Immature natural killer cell (primary cell): ENCODE data around the gene KCNS1. TPM values are rescaled to one million over a fixed set of nuclear protein-coding genes. Genes with fewer than 3 reads are reported as not detected.

Experiments used
- DNase-seq, 3 donors: peaks; one replicate each; pipeline ENCODE4 v3.0.0; 2022; ENCODE audit warnings: mixed read lengths in 1 of 3
- H3K27ac Mint-ChIP-seq, 6 donors: one replicate each; pipeline ENCODE4 v1.8.0; 2020; ENCODE audit warnings: mixed read lengths in 6 of 6, mild to moderate bottlenecking in 5 of 6, inconsistent platforms in 4 of 6, moderate library complexity in 3 of 6
- H3K27me3 Mint-ChIP-seq, 3 donors: one replicate each; pipeline ENCODE4 v1.8.0; 2020 to 2021; ENCODE audit warnings: low read depth in 3 of 3, mild to moderate bottlenecking in 3 of 3, mixed read lengths in 3 of 3, moderate library complexity in 3 of 3, inconsistent platforms in 1 of 3
- H3K36me3 Mint-ChIP-seq, 3 donors: one replicate each; pipeline ENCODE4 v1.8.0; 2020; ENCODE audit warnings: mixed read lengths in 3 of 3, inconsistent platforms in 2 of 3, mild to moderate bottlenecking in 2 of 3
- H3K4me1 Mint-ChIP-seq, 2 donors: one replicate each; pipeline ENCODE4 v1.8.0; 2020; ENCODE audit warnings: inconsistent platforms in 2 of 2, mild to moderate bottlenecking in 2 of 2, mixed read lengths in 2 of 2, moderate library complexity in 1 of 2
- H3K4me3 Mint-ChIP-seq, 5 donors: one replicate each; pipeline ENCODE4 v1.8.0; 2020; ENCODE audit warnings: mild to moderate bottlenecking in 5 of 5, mixed read lengths in 5 of 5, inconsistent platforms in 3 of 5, moderate library complexity in 3 of 5
- H3K9me3 Mint-ChIP-seq, 6 donors: one replicate each; pipeline ENCODE4 v1.8.0; 2020; ENCODE audit warnings: mild to moderate bottlenecking in 6 of 6, mixed read lengths in 6 of 6, inconsistent platforms in 4 of 6, moderate library complexity in 3 of 6
- polyA plus RNA-seq, 3 donors: library from polyadenylated mRNA; unstranded; fragments of 300-500 nt; fragmentation: Illumina TruSeq; gene quantifications; one replicate each; pipeline ENCODE4 v1.2.3, GENCODE V29; 2021

KCNS1 gene
- polyA plus RNA-seq, 3 donors from 2014 or later, result 0.04 TPM; not detected in 2

DNA sequence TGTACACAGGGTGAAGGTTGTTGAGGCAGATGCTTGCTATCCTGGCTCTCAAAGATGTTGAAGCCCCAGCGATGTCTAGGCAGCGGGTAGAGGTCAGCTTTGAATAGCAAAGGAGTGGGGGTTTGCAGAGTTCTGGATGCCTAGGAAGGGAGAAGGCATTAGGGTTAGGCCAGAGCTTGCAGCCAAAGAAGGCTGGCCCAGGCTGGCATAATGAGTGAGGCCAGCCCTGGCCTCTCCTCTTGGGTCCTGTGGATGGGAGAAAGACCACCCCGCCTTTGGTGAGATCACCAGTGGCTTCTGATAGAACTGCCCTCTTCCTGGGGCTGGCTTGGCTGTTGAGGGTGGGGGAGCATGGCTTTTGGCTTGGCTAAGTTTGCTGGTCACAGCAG lies 14.5 kb upstream of the KCNS1 start:
- H3K4me3 Mint-ChIP-seq, result no peak overlapping the region

DNA sequence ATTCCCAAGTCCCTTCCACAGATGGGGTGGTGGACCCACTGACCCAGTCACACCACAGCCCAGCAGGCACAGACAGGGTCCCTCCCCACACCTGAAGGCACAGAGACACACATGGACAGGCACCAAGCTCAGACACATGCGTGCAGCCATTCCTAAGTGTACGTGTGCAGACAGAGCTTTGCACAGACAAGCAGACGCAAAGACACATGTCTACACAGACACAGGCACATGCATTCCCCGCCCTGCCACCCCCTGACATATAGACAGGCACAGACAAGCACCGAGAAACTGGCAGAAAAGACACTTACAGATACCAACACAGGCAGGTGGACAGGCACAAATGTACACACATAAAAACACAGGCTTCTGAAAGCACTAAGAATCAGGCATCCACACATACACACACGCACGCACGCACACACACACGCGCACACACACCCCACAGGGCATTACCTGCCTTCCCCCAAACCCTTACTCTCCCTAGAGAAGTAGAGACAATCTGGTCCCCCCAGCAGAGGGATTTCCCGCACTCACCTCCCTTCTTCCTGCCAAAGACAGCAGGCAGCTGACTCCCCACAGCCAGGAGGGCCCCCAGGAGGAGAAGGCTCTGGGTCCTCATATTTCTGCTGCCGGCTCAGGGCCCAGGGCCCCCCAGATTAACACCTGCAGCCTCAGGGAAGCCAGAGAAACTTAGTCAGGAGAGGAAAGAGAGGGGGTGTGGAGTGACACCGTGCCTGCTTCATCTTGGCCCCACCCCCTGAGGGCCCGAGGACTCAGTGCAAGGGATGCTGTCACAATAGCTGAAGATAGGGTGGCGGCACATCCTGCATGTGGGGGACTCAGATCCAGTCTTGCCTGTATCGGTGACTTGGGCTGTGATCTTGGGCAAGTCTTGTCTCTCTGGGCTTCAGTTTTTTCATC lies 13.8 kb upstream of the KCNS1 start, which contains the start of gene WFDC5:
WFDC5 (minus strand) TSS at position 710 of the 921 bp plus-strand sequence; CDS start at position 619, 91 bp downstream.
- peaks cover 3 to 13% (median 5%) of the 10 kb centered on the region in 3 donors for H3K27me3 Mint-ChIP-seq
- no peaks in the 10 kb centered on the region for H3K36me3 Mint-ChIP-seq
- no peak within 1 kb of the TSS for H3K4me3 Mint-ChIP-seq
- H3K27ac Mint-ChIP-seq, result no peak within 1 kb of the TSS
- H3K9me3 Mint-ChIP-seq, result peaks cover 0 to 1% (median 0%) of the 10 kb centered on the region in 6 donors
- no peak for DNase-seq
- no peaks in the 10 kb centered on the region for H3K4me1 Mint-ChIP-seq

More for the DNA sequence above, 14.5 kb upstream of the KCNS1 start:
- peaks cover 0 to 1% (median 0%) of the 10 kb centered on the region in 6 donors for H3K9me3 Mint-ChIP-seq
- no peak for DNase-seq
- no peak overlapping the region for H3K27ac Mint-ChIP-seq
- H3K27me3 Mint-ChIP-seq, result peaks cover 3 to 13% (median 7%) of the 10 kb centered on the region in 3 donors
- H3K4me1 Mint-ChIP-seq, result no peaks in the 10 kb centered on the region
- no peaks in the 10 kb centered on the region for H3K36me3 Mint-ChIP-seq

DNA sequence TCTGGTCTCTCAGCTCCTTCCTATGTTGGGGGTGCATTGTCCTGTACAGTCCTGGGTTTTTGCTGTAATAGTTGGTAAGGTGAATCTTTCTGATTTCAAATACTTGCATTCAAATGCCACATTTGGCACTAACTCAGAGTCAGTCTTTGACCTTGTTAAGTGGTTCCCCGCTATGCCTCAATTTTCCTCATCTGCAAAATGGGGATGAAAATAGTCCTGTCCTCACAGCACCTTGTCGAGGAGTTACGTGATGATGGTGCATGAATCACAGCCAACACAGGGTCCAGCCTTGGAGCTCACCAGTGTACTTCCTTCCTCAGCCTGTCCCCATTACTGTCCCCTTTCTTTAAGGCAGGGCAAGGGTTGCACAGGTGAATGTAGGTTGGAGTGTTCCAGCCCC lies 12.9 kb upstream of the KCNS1 start:
- no peaks in the 10 kb centered on the region for H3K4me1 Mint-ChIP-seq
- no peaks in the 10 kb centered on the region for H3K36me3 Mint-ChIP-seq
- H3K27ac Mint-ChIP-seq, result no peak overlapping the region
- no peak overlapping the region for H3K4me3 Mint-ChIP-seq
- no peak for DNase-seq
- peaks cover 0 to 1% (median 0%) of the 10 kb centered on the region in 6 donors for H3K9me3 Mint-ChIP-seq
- H3K27me3 Mint-ChIP-seq, result peaks cover 2 to 10% (median 5%) of the 10 kb centered on the region in 3 donors

DNA sequence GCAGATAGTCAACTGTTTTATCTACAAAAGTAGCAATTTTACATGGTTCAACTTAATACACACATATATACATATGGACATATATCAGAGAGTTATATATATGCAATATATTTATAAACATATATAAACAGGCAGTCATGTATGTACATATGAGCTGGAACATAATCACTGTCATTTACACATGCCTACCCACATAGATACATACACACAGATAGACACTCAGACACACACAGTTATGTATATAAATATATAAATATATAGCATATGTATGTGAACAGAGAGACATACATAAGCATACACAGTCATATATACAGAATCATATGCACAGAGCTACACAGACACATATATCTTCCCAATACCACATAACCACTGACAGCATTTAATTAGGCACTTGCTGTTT lies 11.8 kb upstream of the KCNS1 start:
- H3K9me3 Mint-ChIP-seq, result peaks cover 0 to 1% (median 0%) of the 10 kb centered on the region in 6 donors
- H3K27ac Mint-ChIP-seq, result no peak overlapping the region
- peaks cover 2 to 7% (median 4%) of the 10 kb centered on the region in 3 donors for H3K27me3 Mint-ChIP-seq
- DNase-seq, result no peak
- H3K36me3 Mint-ChIP-seq, result no peaks in the 10 kb centered on the region
- no peak overlapping the region for H3K4me3 Mint-ChIP-seq
- no peaks in the 10 kb centered on the region for H3K4me1 Mint-ChIP-seq

- DNase-seq, result no peak
- no peak overlapping the region for H3K27ac Mint-ChIP-seq
- no peaks in the 10 kb centered on the region for H3K4me1 Mint-ChIP-seq
- peaks cover 0 to 1% (median 0%) of the 10 kb centered on the region in 6 donors for H3K9me3 Mint-ChIP-seq
- H3K4me3 Mint-ChIP-seq, result no peak overlapping the region
- no peaks in the 10 kb centered on the region for H3K36me3 Mint-ChIP-seq
- H3K27me3 Mint-ChIP-seq, result peaks cover 2 to 7% (median 6%) of the 10 kb centered on the region in 3 donors
Observed at GRCh38 chr20:45111799-45112471, 11.0 kb upstream of the KCNS1 start.

DNA sequence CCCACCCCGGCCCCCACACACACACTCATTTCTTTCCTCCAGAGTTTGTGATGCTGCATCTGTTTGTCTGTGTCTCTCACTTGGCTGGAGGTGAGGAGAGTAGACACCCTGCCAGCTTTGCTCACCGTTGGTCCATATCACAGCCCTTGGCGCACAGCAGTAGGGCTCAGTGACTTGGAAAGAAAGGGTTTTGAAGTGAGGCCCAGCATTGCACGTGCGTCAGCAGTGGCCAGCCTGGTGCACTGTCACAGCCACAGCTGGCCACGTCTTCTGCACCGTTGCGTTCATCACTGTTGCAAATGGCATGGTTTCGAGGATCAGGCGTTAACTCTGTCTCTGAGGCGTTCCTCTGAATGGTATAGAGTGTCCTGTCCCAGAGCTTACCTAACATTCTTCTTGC lies 10.4 kb upstream of the KCNS1 start:
- Mint-ChIP-seq H3K36me3 (no peaks in the 10 kb centered on the region), H3K9me3 (no peaks in the 10 kb centered on the region), H3K27me3 (peaks cover 2 to 7% (median 4%) of the 10 kb centered on the region in 3 donors), H3K4me3 (no peak overlapping the region), H3K27ac (no peak overlapping the region), H3K4me1 (no peaks in the 10 kb centered on the region)
- DNase-seq, result no peak

DNA sequence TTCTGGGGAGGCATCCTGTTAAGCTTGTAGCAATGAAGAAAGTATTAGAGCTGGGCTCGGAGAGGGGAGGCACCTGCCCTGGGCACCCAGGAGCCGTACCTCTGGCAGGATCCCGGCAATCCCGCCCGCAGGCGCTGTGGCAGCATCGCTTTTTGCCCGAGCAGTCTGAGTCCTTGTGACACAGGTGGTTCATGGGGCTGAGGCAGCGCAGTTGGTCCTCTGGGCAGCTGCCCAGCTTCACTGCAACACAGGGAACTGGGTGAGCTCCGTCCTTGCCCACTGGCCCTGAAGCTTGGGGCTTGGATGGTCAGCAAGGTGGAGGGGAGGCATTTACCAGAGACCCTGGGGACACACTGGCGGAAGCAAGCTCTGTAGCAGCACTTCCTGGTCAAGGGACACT lies 9.4 kb upstream of the KCNS1 start:
- Mint-ChIP-seq H3K4me3 (no peak overlapping the region), H3K27ac (no peak overlapping the region)

GRCh38 chr20:45109634-45110033 lies 8.7 kb upstream of the KCNS1 start:
- Mint-ChIP-seq H3K36me3 (peaks cover 0 to 3% (median 0%) of the 10 kb centered on the region in 3 donors), H3K27ac (no peak overlapping the region), H3K27me3 (peaks cover 4 to 12% (median 4%) of the 10 kb centered on the region in 3 donors)

More for the DNA sequence above, 9.4 kb upstream of the KCNS1 start:
- Mint-ChIP-seq H3K36me3 (no peaks in the 10 kb centered on the region), H3K4me1 (no peaks in the 10 kb centered on the region), H3K27me3 (peaks cover 2 to 9% (median 4%) of the 10 kb centered on the region in 3 donors), H3K9me3 (no peaks in the 10 kb centered on the region)
- DNase-seq, result no peak

DNA sequence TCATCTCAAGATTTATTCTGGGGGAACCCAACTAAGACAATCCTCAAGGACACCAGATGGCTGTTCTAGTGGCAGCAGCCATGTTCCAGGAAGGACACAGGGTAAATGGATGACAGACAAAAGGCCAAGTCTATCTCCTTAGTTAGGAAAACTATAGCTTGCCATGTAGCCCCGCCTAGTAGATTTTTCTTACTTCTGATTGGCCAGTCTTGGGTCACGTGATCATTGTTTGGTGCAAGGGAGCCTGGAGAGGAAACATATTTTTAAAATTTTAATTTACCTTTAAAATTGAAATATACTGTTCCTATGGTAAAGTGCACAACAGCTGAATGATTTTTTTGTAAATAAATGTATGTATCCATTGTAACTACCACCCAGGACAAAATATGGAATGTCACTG lies 4.4 kb upstream of the KCNS1 start:
- Mint-ChIP-seq H3K36me3 (peaks cover 0 to 7% (median 0%) of the 10 kb centered on the region in 3 donors), H3K27ac (no peak overlapping the region), H3K9me3 (no peaks in the 10 kb centered on the region), H3K27me3 (peaks cover 5 to 14% (median 13%) of the 10 kb centered on the region in 3 donors), H3K4me1 (peaks cover 0 to 2% of the 10 kb centered on the region in 2 donors), H3K4me3 (no peak overlapping the region)
- no peak for DNase-seq

More at GRCh38 chr20:45109634-45110033, 8.7 kb upstream of the KCNS1 start:
- Mint-ChIP-seq H3K4me1 (no peaks in the 10 kb centered on the region), H3K4me3 (no peak overlapping the region), H3K9me3 (no peaks in the 10 kb centered on the region)
- no peak for DNase-seq

GRCh38 chr20:45104786-45105185 lies 3.9 kb upstream of the KCNS1 start:
- Mint-ChIP-seq H3K36me3 (peaks cover 0 to 7% (median 0%) of the 10 kb centered on the region in 3 donors), H3K4me1 (peaks cover 0 to 2% of the 10 kb centered on the region in 2 donors), H3K4me3 (no peak overlapping the region), H3K9me3 (no peaks in the 10 kb centered on the region), H3K27ac (no peak overlapping the region), H3K27me3 (peaks cover 5 to 19% (median 17%) of the 10 kb centered on the region in 3 donors)
- no peak for DNase-seq

DNA sequence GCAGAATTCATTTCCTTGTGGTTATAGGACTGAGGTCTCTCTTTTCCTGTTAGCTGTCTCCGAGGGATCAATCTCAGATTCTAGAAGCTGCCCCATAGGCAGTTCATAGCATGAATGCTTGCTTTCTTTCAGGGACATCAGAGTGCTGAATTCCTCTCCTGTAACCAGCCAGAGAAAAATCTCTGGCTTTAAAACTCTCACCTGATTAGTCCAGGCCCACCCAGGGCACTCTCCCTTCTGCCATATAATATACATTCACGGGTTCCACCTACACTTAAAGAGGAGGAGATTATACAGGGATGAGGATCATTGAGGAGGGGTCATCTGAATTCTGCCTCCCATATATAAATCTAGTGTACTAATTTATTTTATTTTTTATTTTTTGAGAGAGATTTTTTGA lies 2.1 kb upstream of the KCNS1 start:
- H3K27ac Mint-ChIP-seq, result no peak overlapping the region
- H3K36me3 Mint-ChIP-seq, result peaks cover 0 to 7% (median 0%) of the 10 kb centered on the region in 3 donors
- H3K4me1 Mint-ChIP-seq, result peaks cover 7 to 8% of the 10 kb centered on the region in 2 donors
- H3K9me3 Mint-ChIP-seq, result no peaks in the 10 kb centered on the region
- no peak overlapping the region for H3K4me3 Mint-ChIP-seq
- DNase-seq, result no peak
- peaks cover 11 to 26% (median 17%) of the 10 kb centered on the region in 3 donors for H3K27me3 Mint-ChIP-seq

DNA sequence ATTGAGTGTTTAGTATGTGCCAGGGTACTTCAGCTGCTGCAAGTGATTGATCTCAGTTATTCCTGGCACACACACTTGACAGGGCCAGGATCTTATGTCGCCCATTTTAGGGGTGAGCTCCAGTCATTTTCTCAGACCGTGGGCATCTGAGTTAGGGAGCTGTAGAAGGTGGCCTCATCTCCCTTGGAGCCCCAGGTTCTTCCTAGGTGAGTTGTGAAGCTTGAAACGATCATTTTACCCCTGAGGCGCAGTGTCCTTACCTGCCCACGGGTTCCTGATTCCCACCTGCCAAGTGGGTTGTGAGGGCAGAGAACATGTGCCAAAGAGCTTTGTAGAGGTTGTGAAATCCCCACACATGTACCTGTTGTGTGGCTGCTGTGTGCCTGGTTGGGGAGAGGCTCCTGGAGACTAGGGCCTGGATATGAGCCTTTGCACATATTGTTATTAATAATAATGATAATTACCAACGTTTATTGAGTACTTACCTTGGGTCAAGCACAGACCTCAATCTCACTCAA lies 465 bp upstream of the KCNS1 start:
- Mint-ChIP-seq H3K4me1 (peaks cover 13 to 19% of the 10 kb centered on the region in 2 donors), H3K27ac (no peak overlapping the region), H3K27me3 (peaks cover 15 to 31% (median 26%) of the 10 kb centered on the region in 3 donors), H3K9me3 (no peaks in the 10 kb centered on the region), H3K4me3 (no peak overlapping the region), H3K36me3 (peaks cover 0 to 10% (median 0%) of the 10 kb centered on the region in 3 donors)
- no peak for DNase-seq

- Mint-ChIP-seq H3K36me3 (peaks cover 0 to 7% (median 0%) of the 10 kb centered on the region in 3 donors), H3K27ac (no peak overlapping the region), H3K9me3 (no peaks in the 10 kb centered on the region), H3K4me3 (peak overlapping the region in 4 of 5 donors; percentile 44 to 73 (median 66)), H3K27me3 (peaks cover 12 to 27% (median 24%) of the 10 kb centered on the region in 3 donors), H3K4me1 (peaks cover 16 to 26% of the 10 kb centered on the region in 2 donors)
- DNase-seq, result peak in 1 of 3 donors; percentile 21
Observed at GRCh38 chr20:45098103-45098773, 2.7 kb downstream of the KCNS1 start.
